Heart left ventricle (tissue), 16 donors: Measurements from ENCODE around the gene SIMC1. TPM values are rescaled to one million over a fixed set of nuclear protein-coding genes. Genes with fewer than 3 reads are reported as not detected.

Experiments
- ATAC-seq, 4 donors: fragments of 200-7000 bp; cut with Tn5 transposase; one replicate each; pipeline ENCODE4 v1.9.1; 2020 to 2022; ENCODE audit warnings: moderate library complexity in 4 of 4, mild to moderate bottlenecking in 3 of 4, moderate number of reproducible peaks in 1 of 4
- DNase-seq, 5 donors: peaks; one replicate each; pipeline ENCODE4 v3.0.0-alpha.2; 2020
- H3K27ac ChIP-seq, 12 donors: fragments of 200-600 bp; sonication (generic) in 4 of 12; one replicate each; pipeline versions ENCODE4 v1.5.0 to v1.8.0; 2016 to 2022; ENCODE audit warnings: mild to moderate bottlenecking in 2 of 12
- H3K27me3 ChIP-seq, 9 donors: fragments of 200-600 bp; sonication (generic) in 2 of 9; one replicate each; pipeline versions ENCODE4 v1.5.1 to v1.8.0; 2016 to 2022; ENCODE audit warnings: mild to moderate bottlenecking in 3 of 9
- H3K36me3 ChIP-seq, 9 donors: fragments of 200-600 bp; sonication (generic) in 2 of 9; one replicate each; pipeline versions ENCODE4 v1.5.0 to v1.8.0; 2018 to 2022; ENCODE audit warnings: mild to moderate bottlenecking in 2 of 9
- H3K4me1 ChIP-seq, 12 donors: fragments of 200-600 bp; sonication (generic) in 4 of 12; one replicate each; pipeline versions ENCODE4 v1.5.0 to v1.8.0; 2016 to 2022; ENCODE audit warnings: mild to moderate bottlenecking in 3 of 12
- H3K4me3 ChIP-seq, 12 donors: fragments of 200-600 bp; sonication (generic) in 4 of 12; one replicate each; pipeline versions ENCODE4 v1.5.0 to v1.8.0; 2017 to 2022; ENCODE audit warnings: mild to moderate bottlenecking in 9 of 12, moderate library complexity in 4 of 12
- H3K9me3 ChIP-seq, 12 donors: fragments of 200-600 bp; sonication (generic) in 4 of 12; one replicate each; pipeline versions ENCODE4 v1.5.0 to v1.8.0; 2016 to 2022; ENCODE audit warnings: mild to moderate bottlenecking in 1 of 12
- CTCF ChIP-seq, 12 donors: fragments of 200-600 bp; sonication (generic) in 4 of 12; IDR thresholded peaks; one replicate each; pipeline versions ENCODE4 v1.5.0 to v1.8.0; 2018 to 2022; ENCODE audit warnings: antibody characterized with exemption in 12 of 12, mild to moderate bottlenecking in 5 of 12
- POLR2A ChIP-seq, 2 donors: fragments of 450-650 bp; IDR thresholded peaks; one replicate each; pipeline ENCODE4 v1.6.1; 2017; ENCODE audit warnings: antibody characterized with exemption in 2 of 2, mild to moderate bottlenecking in 2 of 2, moderate library complexity in 2 of 2
- WGBS, 4 donors: extraction: QIAGEN DNeasy Blood & Tissue Kit in 2 of 4; methylation state at CpG; one replicate each; pipeline versions ENCODE4 v1.1.5 to v1.1.7; 2013 to 2018; 5-methylcytosine and 5-hydroxymethylcytosine counted together
- intact Hi-C, 10 donors: fragments of 100-400 bp; cut with DNase I; formaldehyde crosslinking; loops; one replicate each; pipeline versions ENCODE4 v1.11.1 to v1.14.2; 2022
- polyA plus RNA-seq, 2 donors: library from polyadenylated mRNA; stranded (reverse); fragments of 200-250 nt; gene quantifications; one replicate each; pipeline ENCODE4 v1.2.3, GENCODE V29; 2013
- total RNA-seq, 9 donors: library from RNA; depleted of rRNA in 2 of 9; stranded (reverse); fragments of >200 nt in 2 of 9; fragmentation: NEBNext Ultra II Directional in 3 of 9; extraction: Animal tissue kit (Norgen Biotek cat#: 25700) in 3 of 9; gene quantifications; one replicate each; pipeline versions ENCODE4 v1.1.0 to v1.2.4, GENCODE V29; 2016 to 2023
- donor health status: ischemic (EF 13 %, LVEDD 7.1; RV severe dilation, severe dysfunction).
- donor health status: healthy with polysubstance abuse.
- donor health status: DM: no; HTN: yes; CAD: no.
- donor health status: DM: no; HTN: no; CAD: no.
- donor health status: ischemic (EF 25% LVEDD 6.9; RV normal size, moderate dysfunction).
- donor health status: ischemic (EF 25% LVEDD 5.7; RV mildly dilated, moderate dysfunction).
- donor health status: healthy.
- donor health status: DM: yes; HTN: yes; CAD: no.
- donor health status: ischemic (EF 35%, LVEDD 5.7; RV mildly dilated, moderate dysfunction).
- donor health status: nonischemic (EF 11% LVEDD 7.7; RV severe dilation, severe dysfunction).
- donor health status: DM: yes; HTN: yes; CAD: no.
- donor health status: PGD.
- donor health status: ischemic (EF 29% LVEDD 5.4; RV normal size, mild dysfunction).
- donor health status: nonischemic (EF 23%, LVEDD 6.1; RV moderate dilation, normal function).

SIMC1 gene
- total and polyA plus RNA-seq, 11 donors: 2.2 to 9.0 (median 4.6) TPM

- peak; percentile 96 to 99 (median 97) for ATAC-seq
- peak; percentile 31 to 95 for TF ChIP-seq POLR2A (IDR thresholded peaks at IDR 0.05)
- peak in 6 of 12 donors; percentile 9 to 48 (median 36) for TF ChIP-seq CTCF (IDR thresholded peaks at IDR 0.05)
These were observed 123.4 kb downstream of the SIMC1 start, which contains the start of gene KIAA1191 for GRCh38 chr5:176361437-176362232. Gene KIAA1191, minus strand, starts transcription at chr5:176361764. Its CDS starts 2,256 bp downstream, at chr5:176359508.

GRCh38 chr5:176362233-176362490 lies 123.9 kb downstream of the SIMC1 start:
- Histone ChIP-seq H3K4me3 (peak overlapping the region in 11 of 12 donors; percentile 76 to 100 (median 89)), H3K27ac (peak overlapping the region in 11 of 12 donors; percentile 28 to 91 (median 86)), H3K36me3 (peaks cover 0 to 25% (median 22%) of the 10 kb centered on the region in 9 donors), H3K4me1 (peaks cover 0 to 40% (median 22%) of the 10 kb centered on the region in 12 donors), H3K27me3 (no peaks in the 10 kb centered on the region), H3K9me3 (no peaks in the 10 kb centered on the region)
- intact Hi-C loops: loop anchor here in 5 of 10 donors (1.0 to 10.0 kb wide), 7 partner anchors 26 to 283 kb away; partner anchors contain the start of genes HIGD2A (in 2 of the 5), NOP16 (in 2 of the 5), CLTB (in 1 of the 5) and FAF2 (in 1 of the 5)
- WGBS, 4 donors: 71 to 79% (median 77%) methylated on average over 8 of the region's 8 CpGs
- TF ChIP-seq CTCF (IDR thresholded peaks at IDR 0.05): no peak
- no peak for TF ChIP-seq POLR2A (IDR thresholded peaks at IDR 0.05)
- DNase-seq (no peak), ATAC-seq (no peak)

More at GRCh38 chr5:176361437-176362232, 123.4 kb downstream of the SIMC1 start, which contains the start of gene KIAA1191:
- DNase-seq: peak; percentile 95 to 98 (median 97)
- intact Hi-C loops: loop anchor here in 6 of 10 donors (1.0 to 10.0 kb wide), 9 partner anchors 27 to 283 kb away; partner anchors contain the start of genes CLTB (in 2 of the 6), HIGD2A (in 2 of the 6), NOP16 (in 2 of the 6) and FAF2 (in 1 of the 6)
- H3K27me3 ChIP-seq: no peaks in the 10 kb centered on the region
- WGBS, 4 donors: 1 to 2% (median 1%) methylated on average over 42 to 56 of the region's 56 CpGs
- peak within 1 kb of the TSS; percentile 28 to 91 (median 85) for H3K27ac ChIP-seq
- peaks cover 0 to 28% (median 22%) of the 10 kb centered on the region in 9 donors for H3K36me3 ChIP-seq
- peak within 1 kb of the TSS; percentile 57 to 100 (median 87) for H3K4me3 ChIP-seq
- no peaks in the 10 kb centered on the region for H3K9me3 ChIP-seq
- peaks cover 0 to 40% (median 21%) of the 10 kb centered on the region in 12 donors for H3K4me1 ChIP-seq

GRCh38 chr5:176364765-176365350 lies 126.6 kb downstream of the SIMC1 start:
- no peak for DNase-seq
- WGBS, 4 donors: 26 to 46% (median 30%) methylated on average over 18 to 28 of the region's 28 CpGs
- Histone ChIP-seq H3K36me3 (peaks cover 0 to 25% (median 17%) of the 10 kb centered on the region in 9 donors), H3K9me3 (no peaks in the 10 kb centered on the region), H3K27ac (peak overlapping the region in 11 of 12 donors; percentile 47 to 89 (median 80)), H3K4me3 (peak overlapping the region; percentile 38 to 96 (median 82)), H3K27me3 (no peaks in the 10 kb centered on the region), H3K4me1 (peaks cover 0 to 34% (median 19%) of the 10 kb centered on the region in 12 donors)
- ATAC-seq: no peak
- intact Hi-C loops: loop anchor here in 4 of 10 donors (5.0 to 10.0 kb wide), 5 partner anchors 32 to 280 kb away; partner anchors contain the start of genes CLTB (in 2 of the 4), FAF2 (in 1 of the 4), RNF44 (in 1 of the 4) and TSPAN17 (in 1 of the 4)
- no peak for TF ChIP-seq CTCF (IDR thresholded peaks at IDR 0.05)
- no peak for TF ChIP-seq POLR2A (IDR thresholded peaks at IDR 0.05)
